HG02798 (cell line): Measurements from ENCODE around the gene PTPN14.

ENCODE experiments used
- ATAC-seq: cut with Tn5 transposase; IDR thresholded peaks from one replicate; pipeline ENCODE4 v1.9.1; 2021; ENCODE audit warnings: mild to moderate bottlenecking; ENCODE audit not compliant: unreplicated experiment, poor library complexity

PTPN14 gene

DNA sequence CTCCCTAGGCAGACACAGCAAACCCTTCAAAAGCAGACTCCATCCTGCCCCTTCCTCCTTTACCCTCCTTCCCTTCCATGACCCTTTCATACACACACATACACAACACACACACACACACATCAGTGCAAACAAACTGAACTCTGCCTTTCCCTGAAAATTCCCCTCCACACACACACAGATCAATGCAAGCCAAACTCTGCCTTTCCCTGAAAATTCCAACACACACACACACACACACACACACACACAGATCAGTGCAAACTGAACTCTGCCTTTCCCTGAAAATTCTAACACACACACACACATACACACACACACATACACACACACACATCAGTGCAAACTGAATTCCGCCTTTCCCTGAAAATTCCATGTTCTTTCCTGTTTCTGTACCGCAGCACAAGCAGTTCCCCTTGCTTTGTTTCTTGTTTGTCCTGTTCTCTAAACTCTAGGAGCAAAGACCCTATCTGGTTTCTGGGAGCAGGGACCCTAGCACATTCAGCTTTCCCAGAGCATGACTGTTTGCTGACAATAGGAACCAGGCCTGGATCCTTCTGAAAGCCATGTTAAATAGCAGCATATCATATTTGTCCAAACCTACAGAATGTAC lies 91.0 kb downstream of the PTPN14 start:
- ATAC-seq: no peak

DNA sequence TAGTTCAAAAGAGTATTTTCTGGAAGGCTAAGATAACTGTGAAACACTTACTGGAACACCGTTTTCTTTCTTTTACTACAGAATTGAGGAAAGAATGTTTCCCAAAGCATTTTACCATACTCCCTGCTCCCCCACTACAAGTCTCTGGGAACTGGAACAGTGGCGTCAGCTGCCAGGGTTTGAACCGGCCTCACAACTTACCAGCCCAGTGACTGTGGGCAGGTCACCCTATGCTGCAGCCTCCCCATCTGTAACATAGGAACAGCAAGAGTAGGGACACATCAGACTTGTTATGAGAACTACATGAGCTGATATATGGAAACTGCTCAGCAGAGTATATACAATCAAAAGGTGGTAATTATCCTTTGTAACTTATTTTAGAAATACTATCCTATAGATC lies 91.5 kb downstream of the PTPN14 start:
- no peak for ATAC-seq

DNA sequence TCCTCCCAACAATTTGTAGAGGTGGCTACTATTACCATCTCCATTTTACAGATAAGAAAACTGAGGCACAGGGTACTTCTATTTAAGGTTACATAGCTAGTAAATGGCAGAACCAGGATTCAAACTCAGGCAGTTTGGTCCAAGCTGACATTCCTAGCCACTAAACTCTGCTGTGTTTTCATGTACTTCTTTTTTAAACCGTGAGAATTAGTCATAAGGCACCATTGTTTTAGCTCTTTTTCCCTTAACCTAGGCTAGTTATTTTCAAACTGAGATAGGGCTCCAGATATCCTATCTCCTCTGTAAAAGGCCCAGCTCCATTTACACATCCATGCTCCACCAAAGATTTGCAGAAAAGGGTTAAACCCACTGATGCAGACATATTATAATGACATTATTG lies 92.9 kb downstream of the PTPN14 start:
- no peak for ATAC-seq

DNA sequence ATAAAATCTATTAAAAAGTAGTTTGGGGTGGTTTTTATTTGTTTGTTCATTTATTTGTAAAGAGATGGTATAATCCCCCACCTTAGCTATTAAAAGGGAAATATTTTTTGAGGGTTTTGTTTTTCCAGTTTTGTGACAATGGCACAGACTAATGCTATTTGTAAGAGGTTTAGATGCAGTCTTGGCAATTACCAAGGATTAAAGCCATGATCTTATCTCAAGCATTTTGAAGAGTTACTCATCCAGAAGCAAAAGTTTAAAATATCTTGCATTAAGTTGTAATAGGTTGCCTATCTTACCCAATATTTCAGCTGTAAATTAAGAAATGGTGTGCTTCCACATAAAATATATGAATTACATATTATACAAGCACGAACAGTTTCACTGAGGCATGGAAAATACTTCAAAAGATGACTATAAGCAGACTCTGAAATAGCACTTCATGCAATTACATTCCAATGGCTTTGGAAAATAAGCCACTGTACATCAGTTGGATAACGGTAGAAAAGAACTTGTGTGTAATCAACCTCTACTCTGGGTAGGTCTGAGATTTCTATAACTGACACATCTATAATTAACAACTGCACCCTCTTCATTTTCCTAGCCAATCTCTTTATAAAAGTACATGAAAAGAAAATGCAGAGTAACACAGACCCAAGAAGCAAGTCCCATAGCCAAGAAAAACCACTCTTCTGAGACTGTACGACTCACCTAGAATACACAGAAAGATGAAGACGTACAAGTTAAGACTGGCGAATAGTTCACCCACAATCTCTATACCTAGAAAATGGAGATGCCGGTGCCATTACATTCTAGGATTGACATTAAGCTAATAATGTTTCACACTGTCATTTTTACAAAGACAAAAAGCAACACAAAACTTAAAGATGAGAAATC lies 95.2 kb downstream of the PTPN14 start:
- no peak for ATAC-seq

DNA sequence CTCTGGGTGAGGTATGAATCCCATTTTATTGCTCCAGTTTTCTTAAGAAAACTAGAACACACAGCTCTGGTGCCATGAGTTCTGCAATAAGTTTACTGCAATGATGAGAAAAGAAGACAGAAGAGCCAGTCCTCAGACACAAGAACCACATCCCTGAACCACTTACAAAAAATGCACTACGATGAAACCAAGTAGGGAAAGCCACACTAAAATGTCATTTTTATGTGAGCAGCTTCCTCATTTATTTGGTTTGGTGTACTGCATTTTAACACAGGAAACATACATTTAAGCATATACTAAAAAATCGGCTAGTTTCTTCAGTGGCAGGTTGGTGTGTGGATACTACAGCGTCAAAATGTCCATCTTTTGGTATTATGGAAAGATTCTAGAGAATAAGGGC lies 95.9 kb downstream of the PTPN14 start:
- ATAC-seq: no peak

DNA sequence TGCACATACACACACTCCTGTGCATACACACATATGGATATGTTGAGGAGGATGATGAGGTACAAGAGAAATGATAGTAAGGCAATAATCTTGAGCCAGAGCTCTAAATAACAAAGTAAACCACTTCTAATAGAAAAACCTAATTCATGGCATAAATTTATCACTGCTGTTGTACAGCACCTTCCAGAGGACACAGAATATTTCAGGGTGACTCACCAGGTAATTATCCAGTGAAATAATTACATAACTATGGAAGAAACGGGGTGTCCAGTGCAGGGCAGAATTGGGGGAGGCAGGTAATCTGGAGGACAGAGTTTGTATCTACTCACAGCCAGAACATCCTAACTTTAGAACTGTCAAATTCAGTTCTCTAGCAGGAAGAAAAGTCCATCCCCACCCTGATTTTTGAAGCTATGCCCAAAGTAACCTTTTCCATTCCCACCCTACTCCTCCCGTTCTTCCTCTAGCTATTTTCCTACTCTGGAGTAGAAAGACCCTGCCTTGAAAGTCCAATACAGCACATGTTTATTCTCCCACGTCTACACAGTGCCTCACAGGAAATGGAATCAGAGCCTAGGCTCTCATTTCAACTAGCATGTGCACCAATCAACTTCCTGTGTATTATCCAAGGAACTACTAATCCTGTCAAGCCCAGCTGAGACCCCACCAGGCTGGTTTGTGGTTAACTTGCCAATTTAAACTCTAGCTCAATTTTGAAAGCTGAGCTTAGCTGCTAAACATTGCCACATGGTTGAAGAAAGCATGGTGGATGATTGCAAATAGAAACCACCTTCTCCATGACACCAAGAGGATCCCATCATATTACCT lies 96.6 kb downstream of the PTPN14 start:
- ATAC-seq: no peak

DNA sequence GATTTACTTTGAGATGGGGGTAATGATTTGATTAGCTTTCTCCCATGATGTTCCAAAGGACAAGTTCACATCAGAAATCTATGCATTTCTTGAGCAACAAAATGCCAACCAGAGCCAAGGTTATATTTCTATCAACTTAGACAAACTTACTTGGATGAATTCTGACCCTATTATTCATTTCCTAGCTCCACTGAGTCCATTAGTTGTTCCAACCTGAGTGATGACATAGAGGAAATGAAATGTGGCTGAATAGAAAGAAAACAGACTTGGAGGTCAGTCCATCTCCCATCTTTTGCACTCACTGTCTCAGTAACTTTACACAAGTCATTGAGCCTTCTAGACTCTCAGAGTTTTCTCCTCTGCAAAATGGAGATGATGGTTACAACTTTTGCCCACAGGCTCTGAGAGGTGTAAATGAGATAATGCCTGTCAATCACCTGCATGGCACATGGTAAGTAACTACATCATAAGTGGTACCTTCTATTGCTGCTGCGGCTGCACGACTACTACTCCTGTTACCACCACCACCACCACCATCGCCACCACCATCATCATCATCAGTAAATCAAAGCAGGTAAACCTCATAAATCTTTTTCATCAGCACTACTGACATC lies 98.2 kb downstream of the PTPN14 start:
- no peak for ATAC-seq

DNA sequence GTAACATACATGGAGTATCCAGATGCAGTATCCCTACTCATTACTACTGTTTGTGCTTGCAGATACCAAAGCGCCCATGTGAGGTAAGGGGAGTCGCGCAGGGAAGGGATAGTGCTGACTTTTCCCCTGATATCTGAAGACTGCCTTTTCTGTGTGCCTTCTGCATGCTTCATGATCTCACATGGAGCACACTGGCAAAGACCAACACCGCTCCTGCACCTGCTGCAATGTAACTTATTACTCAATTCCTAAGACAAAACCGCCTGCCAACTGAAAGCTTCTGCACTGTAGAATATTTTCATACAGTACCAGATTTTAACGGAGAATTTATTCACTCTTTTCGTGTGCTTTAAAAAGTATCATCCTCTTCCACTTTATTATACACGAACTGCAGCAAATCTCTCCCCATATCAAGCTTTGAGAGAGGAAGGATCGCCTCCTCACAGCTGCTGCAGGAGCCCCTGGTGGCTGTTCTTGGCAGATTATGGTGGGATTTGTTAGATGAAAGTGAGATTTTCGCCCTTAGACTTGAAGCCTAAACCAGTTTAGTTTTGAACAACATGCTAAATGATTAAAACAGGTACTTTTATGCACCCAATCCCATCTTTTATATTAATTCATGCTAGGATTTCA lies 99.1 kb downstream of the PTPN14 start:
- ATAC-seq: no peak

DNA sequence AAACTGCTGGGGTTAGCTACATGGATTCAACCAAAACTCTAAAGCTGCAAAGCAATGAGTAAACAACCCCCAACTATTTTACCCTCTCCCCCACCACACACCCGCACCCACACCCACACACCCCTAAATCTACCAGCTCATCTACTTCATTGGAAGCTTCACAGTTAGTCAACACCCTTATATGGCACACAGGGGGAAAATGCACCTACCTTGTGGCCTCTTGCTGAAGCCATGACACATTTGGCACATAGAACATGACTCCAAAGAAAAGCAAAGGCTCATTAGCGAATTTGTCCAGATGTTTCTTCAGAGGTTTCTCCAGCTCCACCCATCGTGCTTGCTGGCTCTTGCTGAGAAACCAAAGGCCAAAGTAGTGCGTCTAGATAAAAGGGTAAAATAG lies 99.8 kb downstream of the PTPN14 start:
- ATAC-seq: no peak

DNA sequence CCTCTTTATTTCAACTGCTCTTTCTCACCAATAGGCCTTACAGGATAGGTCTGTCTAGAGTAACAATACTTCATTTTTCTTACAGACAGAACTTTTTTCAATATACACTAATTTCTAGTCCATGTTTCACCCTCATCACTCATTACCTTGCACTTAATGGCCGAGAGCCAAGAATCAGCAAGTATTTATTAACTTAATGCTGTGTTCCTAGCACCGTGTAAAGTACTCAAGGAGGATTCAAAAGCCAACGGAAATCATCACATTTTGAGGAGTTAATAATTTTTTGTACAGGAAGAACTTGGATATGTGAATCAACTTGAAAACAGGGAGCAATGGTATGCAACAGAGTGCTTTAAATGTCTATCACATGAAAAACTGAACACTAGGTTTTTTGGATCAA lies 102.0 kb downstream of the PTPN14 start:
- no peak for ATAC-seq

DNA sequence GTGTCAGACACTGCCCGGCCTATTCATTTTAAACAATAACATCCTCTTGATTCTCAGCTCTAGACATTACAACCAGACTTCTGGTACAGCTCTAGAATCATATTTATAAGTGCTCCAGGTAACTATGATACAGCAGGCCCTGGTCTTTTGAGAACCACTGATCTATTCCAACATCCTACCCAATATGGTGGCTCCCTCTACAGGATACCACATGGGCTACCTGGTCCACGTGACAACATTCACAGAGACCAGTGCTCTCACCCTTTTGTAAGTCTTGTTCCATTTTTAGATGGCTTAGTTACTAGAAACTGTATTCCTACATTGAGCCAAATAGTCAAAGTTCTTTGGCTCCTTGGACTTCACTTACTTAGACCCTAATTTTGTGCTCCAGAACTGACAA lies 102.9 kb downstream of the PTPN14 start:
- ATAC-seq: no peak

DNA sequence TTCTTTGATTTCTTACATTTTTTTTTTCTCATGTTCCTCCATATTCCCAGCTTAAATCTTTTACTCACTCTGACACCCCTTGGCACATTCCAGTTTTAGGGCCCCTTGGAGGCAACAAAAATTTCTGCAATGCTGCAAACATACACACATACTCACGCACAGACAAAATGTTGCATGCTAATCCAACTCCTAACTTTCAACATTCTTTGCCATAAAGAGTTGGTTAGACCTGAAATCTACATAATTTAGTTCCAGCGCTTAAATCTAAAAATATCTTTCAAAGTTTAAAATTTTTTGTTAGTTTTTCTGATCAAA lies 103.9 kb downstream of the PTPN14 start:
- no peak for ATAC-seq

DNA sequence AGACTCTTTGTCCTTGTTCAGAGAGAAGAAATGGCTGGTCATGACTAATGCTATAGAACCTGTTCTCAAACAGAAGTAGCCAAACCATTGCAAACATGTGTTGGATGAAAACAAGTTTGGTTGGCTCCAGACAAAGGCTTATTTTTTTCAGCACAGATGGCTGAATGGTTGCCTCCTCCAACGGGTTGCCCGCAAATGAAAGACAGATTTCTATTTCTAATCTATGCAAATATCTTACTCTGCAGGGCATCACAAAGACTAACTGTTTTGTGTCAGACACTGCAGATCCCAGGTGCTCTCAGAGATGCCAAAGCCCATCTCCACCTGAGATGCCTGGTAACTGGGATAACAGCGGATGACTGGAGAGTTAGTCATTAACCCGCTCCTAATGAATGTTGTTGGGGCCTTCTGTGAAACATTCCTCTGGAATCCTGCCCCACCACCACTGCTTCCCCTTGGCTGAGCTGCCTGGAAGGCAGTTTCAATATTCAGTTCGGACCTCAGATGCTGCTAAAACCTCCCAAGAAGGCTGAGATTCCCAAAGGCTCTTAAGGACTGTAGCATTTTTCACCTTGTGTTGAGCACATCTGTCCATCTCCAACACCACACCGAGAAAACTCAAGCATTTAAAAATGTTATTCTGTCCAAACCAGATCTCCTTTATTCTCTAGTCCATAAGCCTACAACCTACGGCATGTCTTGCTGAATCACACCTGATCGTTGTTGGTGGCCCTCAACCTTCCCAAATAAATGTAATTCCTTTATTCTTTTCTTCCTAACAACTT lies 104.4 kb downstream of the PTPN14 start:
- ATAC-seq: peak; percentile 87

DNA sequence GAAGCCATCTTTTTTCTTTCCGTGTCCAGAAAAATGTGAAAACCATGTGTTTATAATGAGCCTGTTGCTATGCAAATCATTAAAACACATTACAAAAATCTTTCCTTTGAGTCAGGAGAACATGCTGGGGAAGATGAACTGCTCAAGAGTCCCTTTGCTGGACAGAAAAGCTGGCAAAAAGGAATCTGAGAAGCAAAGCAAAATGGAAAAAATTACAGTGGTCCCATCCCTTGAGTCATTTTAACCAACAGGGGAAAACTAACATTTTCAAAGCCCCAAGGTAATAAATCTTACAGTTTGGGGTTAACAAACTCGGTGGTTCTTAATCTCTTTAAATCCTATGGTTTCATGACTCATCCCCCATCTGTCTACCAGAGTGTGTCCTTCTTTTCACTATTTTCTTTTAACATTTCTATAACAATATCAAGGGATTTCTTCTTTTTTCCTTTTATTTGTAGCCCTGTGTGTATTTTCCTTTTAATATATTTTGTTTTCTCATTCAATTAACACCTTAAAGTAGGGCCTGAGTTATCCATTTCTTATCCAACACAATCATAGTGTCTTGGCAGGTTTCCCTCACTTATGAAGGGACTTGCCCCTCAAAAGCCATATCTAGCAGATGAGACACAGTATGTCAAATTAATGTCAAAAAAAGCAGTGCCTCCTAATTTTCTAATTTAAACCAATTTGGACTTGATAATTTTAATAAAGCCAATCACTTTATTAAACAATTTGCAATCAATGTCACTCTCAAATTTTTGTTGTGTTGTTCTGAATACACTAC lies 105.4 kb downstream of the PTPN14 start:
- no peak for ATAC-seq

DNA sequence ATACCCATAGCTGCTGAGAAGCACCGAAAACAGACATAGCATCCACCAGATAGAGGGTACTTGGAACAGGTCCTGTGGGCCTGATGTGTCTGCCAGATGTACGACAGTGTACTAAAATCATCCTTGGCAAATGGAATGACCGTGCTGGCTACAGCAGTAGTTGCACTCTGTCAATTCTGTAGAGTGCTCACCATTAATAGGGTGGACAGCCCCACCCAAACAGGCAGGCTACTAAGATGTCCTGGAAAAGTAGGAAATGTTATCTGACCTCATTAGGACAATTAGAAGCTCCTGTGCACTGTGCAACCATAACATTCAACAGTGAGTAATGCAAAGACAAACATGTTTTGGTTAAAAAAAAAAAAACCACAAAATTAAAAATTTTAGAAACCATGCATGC lies 106.2 kb downstream of the PTPN14 start:
- ATAC-seq: no peak

DNA sequence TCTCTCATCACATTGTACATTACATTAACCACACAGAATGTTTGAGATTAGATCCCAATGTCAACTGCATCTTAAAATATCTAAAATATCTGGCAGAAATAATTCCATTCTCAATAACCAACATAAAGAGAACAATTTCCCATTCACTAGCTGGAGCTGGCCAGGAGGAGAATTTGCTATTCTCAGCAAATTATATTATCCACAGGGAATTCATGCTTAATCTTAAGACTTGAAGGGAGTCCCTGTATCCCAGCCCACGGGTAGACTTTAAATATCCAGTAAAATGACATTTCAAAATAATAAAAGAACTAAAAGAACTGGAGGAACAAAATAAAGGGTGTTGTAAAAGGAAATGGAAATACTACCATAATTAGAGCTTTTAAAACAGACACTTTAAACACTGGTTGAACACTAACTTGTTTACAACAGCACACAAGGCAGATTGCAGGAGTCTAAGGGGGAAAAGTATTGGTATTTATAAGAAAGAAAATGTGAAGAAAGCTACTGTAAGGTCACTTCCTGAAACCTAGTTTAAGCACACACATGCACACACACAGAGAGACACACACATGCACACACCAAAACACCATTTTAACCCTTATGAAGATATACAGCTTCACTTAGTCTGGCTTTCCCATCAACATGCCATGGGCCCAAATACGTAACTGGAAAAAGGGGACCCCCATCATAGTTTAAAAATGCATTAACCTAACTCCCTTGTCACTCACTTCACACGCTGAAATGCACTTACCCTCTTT lies 107.0 kb downstream of the PTPN14 start:
- ATAC-seq: no peak

DNA sequence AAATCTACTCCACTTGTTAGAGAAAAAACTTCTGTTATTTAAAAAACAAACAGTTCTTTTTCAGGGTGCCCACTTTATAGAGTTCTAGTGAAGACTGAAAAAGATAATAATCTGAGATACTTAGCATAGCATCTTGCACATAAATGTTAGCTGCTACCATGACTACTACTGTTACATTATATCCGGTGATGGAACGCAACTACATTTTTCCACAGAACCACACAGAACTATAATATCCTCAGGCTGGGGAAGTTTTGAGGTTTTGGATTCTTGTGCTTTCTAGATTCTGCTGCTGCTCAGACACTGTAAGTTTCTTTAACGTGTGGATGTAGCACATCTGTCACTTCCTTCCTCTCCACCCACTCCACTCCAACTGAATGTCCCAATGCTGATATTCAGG lies 110.3 kb downstream of the PTPN14 start:
- no peak for ATAC-seq
